Body of pancreas (tissue), 4 donors: ENCODE results near the gene SLAIN2.

Experiments
- CTCF ChIP-seq, 7 experiments: fragments of 450-650 bp in 4 of 7; fragments of 200-600 bp in 3 of 7; sonication (generic) in 3 of 7; IDR thresholded peaks; one replicate each; pipeline ENCODE4 v1.5.1; 2016 to 2019; ENCODE audit warnings: antibody characterized with exemption in 7 of 7
- POLR2A ChIP-seq, 3 donors: fragments of 450-650 bp; IDR thresholded peaks; one replicate each; pipeline ENCODE4 v1.6.1; 2016; ENCODE audit warnings: antibody characterized with exemption in 3 of 3, mild to moderate bottlenecking in 2 of 3

GRCh38 chr4:48361012-48361400 is 19.7 kb downstream of the SLAIN2 start:
- TF ChIP-seq CTCF (IDR thresholded peaks at IDR 0.05), result no peak
- TF ChIP-seq POLR2A (IDR thresholded peaks at IDR 0.05), result no peak
